ENCODE measurements around the gene OTOP1. TPM values are rescaled to one million over a fixed set of nuclear protein-coding genes. Genes with fewer than 3 reads are reported as not detected.
"Not testable (repeated sequence)": the region's sequence is repeated elsewhere in the genome, so short reads cannot be mapped to it uniquely, and the experiment has no call there.

The OTOP1 gene
- total and polyA plus RNA-seq, 4 experiments from 2014 or later, result not detected

GRCh38 chr4:4200624-4201023 lies 26.1 kb downstream of the OTOP1 start:
- no peak overlapping the region for H3K4me3 Mint-ChIP-seq
- Histone ChIP-seq H3K36me3 (ENCODE audit: insufficient read depth, low read length) (no peaks in the 10 kb centered on the region), H3K27ac (ENCODE audit: low read depth, low read length) (no peak overlapping the region), H3K4me1 (ENCODE audit: insufficient read depth, low read length) (no peaks in the 10 kb centered on the region), H3K4me3 (ENCODE audit: low read length in 2 of 2) (no peak overlapping the region), H3K27me3 (ENCODE audit: insufficient read depth, low read length) (no peaks in the 10 kb centered on the region), H3K9me3 (ENCODE audit: control insufficient read depth in 1 of 2, low read length in 2 of 2) (no peaks in the 10 kb centered on the region)
- H3K27ac Mint-ChIP-seq, result no peak overlapping the region
- DNase-seq, result no peak
- no peaks in the 10 kb centered on the region for H3K4me1 Mint-ChIP-seq
- H3K36me3 Mint-ChIP-seq, result no peaks in the 10 kb centered on the region
- ChIA-PET POLR2A (ENCODE audit: partially characterized antibody) (no interaction called here), CTCF (ENCODE audit: partially characterized antibody) (no interaction called here)
- intact Hi-C loops (cut with micrococcal nuclease), result no loop called here
- H3K27me3 Mint-ChIP-seq, result peaks cover 9 to 31% of the 10 kb centered on the region in 2 donors
- H3K9me3 Mint-ChIP-seq, result peaks cover 0 to 6% (median 2%) of the 10 kb centered on the region in 8 donors

- Mint-ChIP-seq H3K36me3 (no peaks in the 10 kb centered on the region), H3K27ac (peak overlapping the region in 1 of 7 donors; percentile 55), H3K4me3 (no peak overlapping the region), H3K27me3 (peaks cover 16 to 22% of the 10 kb centered on the region in 2 donors), H3K9me3 (peaks cover 0 to 8% (median 1%) of the 10 kb centered on the region in 8 donors), H3K4me1 (peaks cover 0 to 4% (median 0%) of the 10 kb centered on the region in 4 donors)
- H3K9me3 ChIP-seq (ENCODE audit: control insufficient read depth in 1 of 2, low read length in 2 of 2), result no peaks in the 10 kb centered on the region
- H3K36me3 ChIP-seq (ENCODE audit: insufficient read depth, low read length), result no peaks in the 10 kb centered on the region
- ChIA-PET POLR2A (ENCODE audit: partially characterized antibody) (no interaction called here), CTCF (ENCODE audit: partially characterized antibody) (no interaction called here)
- H3K27me3 ChIP-seq (ENCODE audit: insufficient read depth, low read length), result no peaks in the 10 kb centered on the region
- intact Hi-C loops (cut with micrococcal nuclease), result no loop called here
- H3K27ac ChIP-seq (ENCODE audit: low read depth, low read length), result no peak overlapping the region
- no peak for DNase-seq
- no peaks in the 10 kb centered on the region for H3K4me1 ChIP-seq (ENCODE audit: insufficient read depth, low read length)
- H3K4me3 ChIP-seq (ENCODE audit: low read length in 2 of 2), result no peak overlapping the region
These were observed 31.4 kb downstream of the OTOP1 start for GRCh38 chr4:4195354-4195753.

- H3K27me3 ChIP-seq (ENCODE audit: insufficient read depth, low read length); CTCF ChIA-PET (ENCODE audit: partially characterized antibody); POLR2A ChIA-PET (ENCODE audit: partially characterized antibody); H3K36me3 Mint-ChIP-seq; H3K9me3 ChIP-seq (ENCODE audit: control insufficient read depth in 1 of 2, low read length in 2 of 2); H3K4me3 ChIP-seq (ENCODE audit: low read length in 2 of 2); intact Hi-C loops (cut with micrococcal nuclease); DNase-seq; H3K4me1 ChIP-seq (ENCODE audit: insufficient read depth, low read length); H3K27ac Mint-ChIP-seq; H3K4me1 Mint-ChIP-seq; H3K27ac ChIP-seq (ENCODE audit: low read depth, low read length); H3K4me3 Mint-ChIP-seq; H3K36me3 ChIP-seq (ENCODE audit: insufficient read depth, low read length); H3K9me3 Mint-ChIP-seq: not testable (repeated sequence)
- H3K27me3 Mint-ChIP-seq, result peaks cover 22 to 25% of the 10 kb centered on the region in 2 donors
These were observed 38.2 kb downstream of the OTOP1 start for GRCh38 chr4:4188557-4188956.

- Mint-ChIP-seq H3K27me3 (peaks cover 20 to 30% of the 10 kb centered on the region in 2 donors), H3K27ac (no peak overlapping the region), H3K9me3 (no peaks in the 10 kb centered on the region), H3K4me1 (peaks cover 0 to 3% (median 0%) of the 10 kb centered on the region in 4 donors), H3K36me3 (no peaks in the 10 kb centered on the region), H3K4me3 (no peak overlapping the region)
- Histone ChIP-seq H3K9me3 (ENCODE audit: control insufficient read depth in 1 of 2, low read length in 2 of 2) (no peaks in the 10 kb centered on the region), H3K4me3 (ENCODE audit: low read length in 2 of 2) (no peak overlapping the region), H3K4me1 (ENCODE audit: insufficient read depth, low read length) (no peaks in the 10 kb centered on the region), H3K27me3 (ENCODE audit: insufficient read depth, low read length) (no peaks in the 10 kb centered on the region), H3K27ac (ENCODE audit: low read depth, low read length) (no peak overlapping the region), H3K36me3 (ENCODE audit: insufficient read depth, low read length) (no peaks in the 10 kb centered on the region)
- no peak for DNase-seq
- CTCF ChIA-PET (ENCODE audit: partially characterized antibody), result no interaction called here
- POLR2A ChIA-PET (ENCODE audit: partially characterized antibody), result no interaction called here
- intact Hi-C loops (cut with micrococcal nuclease), result no loop called here
These were observed 41.2 kb downstream of the OTOP1 start for GRCh38 chr4:4185528-4185927.

- DNase-seq, result peak in 1 of 5 donors; percentile 2
- POLR2A ChIA-PET (ENCODE audit: partially characterized antibody), result no interaction called here
- no peaks in the 10 kb centered on the region for H3K27me3 ChIP-seq (ENCODE audit: insufficient read depth, low read length)
- no peaks in the 10 kb centered on the region for H3K36me3 Mint-ChIP-seq
- peaks cover 0 to 3% (median 0%) of the 10 kb centered on the region in 4 donors for H3K4me1 Mint-ChIP-seq
- H3K27me3 Mint-ChIP-seq, result peaks cover 25 to 27% of the 10 kb centered on the region in 2 donors
- H3K27ac ChIP-seq (ENCODE audit: low read depth, low read length), result no peak overlapping the region
- no peak overlapping the region for H3K4me3 ChIP-seq (ENCODE audit: low read length in 2 of 2)
- CTCF ChIA-PET (ENCODE audit: partially characterized antibody), result interaction anchor here (1.1 kb wide), 1 partner anchor 19 kb away, joined by 3 read pairs; no protein-coding TSS in a partner anchor
- H3K27ac Mint-ChIP-seq, result no peak overlapping the region
- no peaks in the 10 kb centered on the region for H3K9me3 Mint-ChIP-seq
- no peaks in the 10 kb centered on the region for H3K9me3 ChIP-seq (ENCODE audit: control insufficient read depth in 1 of 2, low read length in 2 of 2)
- no peak overlapping the region for H3K4me3 Mint-ChIP-seq
- H3K4me1 ChIP-seq (ENCODE audit: insufficient read depth, low read length), result no peaks in the 10 kb centered on the region
- no peaks in the 10 kb centered on the region for H3K36me3 ChIP-seq (ENCODE audit: insufficient read depth, low read length)
- intact Hi-C loops (cut with micrococcal nuclease), result no loop called here
These were observed 43.7 kb downstream of the OTOP1 start for GRCh38 chr4:4182835-4183568.

- no peaks in the 10 kb centered on the region for H3K27me3 ChIP-seq (ENCODE audit: insufficient read depth, low read length)
- H3K27ac ChIP-seq (ENCODE audit: low read depth, low read length), result no peak overlapping the region
- ChIA-PET POLR2A (ENCODE audit: partially characterized antibody) (no interaction called here), CTCF (ENCODE audit: partially characterized antibody) (no interaction called here)
- Mint-ChIP-seq H3K27me3 (peaks cover 9 to 19% of the 10 kb centered on the region in 2 donors), H3K9me3 (peaks cover 0 to 3% (median 0%) of the 10 kb centered on the region in 8 donors), H3K36me3 (no peaks in the 10 kb centered on the region), H3K4me3 (no peak overlapping the region), H3K4me1 (no peaks in the 10 kb centered on the region), H3K27ac (no peak overlapping the region)
- no peaks in the 10 kb centered on the region for H3K9me3 ChIP-seq (ENCODE audit: control insufficient read depth in 1 of 2, low read length in 2 of 2)
- intact Hi-C loops (cut with micrococcal nuclease), result no loop called here
- no peaks in the 10 kb centered on the region for H3K4me1 ChIP-seq (ENCODE audit: insufficient read depth, low read length)
- no peak for DNase-seq
- H3K4me3 ChIP-seq (ENCODE audit: low read length in 2 of 2), result no peak overlapping the region
- no peaks in the 10 kb centered on the region for H3K36me3 ChIP-seq (ENCODE audit: insufficient read depth, low read length)
These were observed 56.1 kb downstream of the OTOP1 start for GRCh38 chr4:4170596-4171150.

- H3K4me1 Mint-ChIP-seq; intact Hi-C loops (cut with micrococcal nuclease); H3K4me3 Mint-ChIP-seq; H3K9me3 ChIP-seq (ENCODE audit: control insufficient read depth in 1 of 2, low read length in 2 of 2); H3K4me3 ChIP-seq (ENCODE audit: low read length in 2 of 2); POLR2A ChIA-PET (ENCODE audit: partially characterized antibody); H3K27me3 ChIP-seq (ENCODE audit: insufficient read depth, low read length); H3K9me3 Mint-ChIP-seq; H3K27ac ChIP-seq (ENCODE audit: low read depth, low read length); H3K4me1 ChIP-seq (ENCODE audit: insufficient read depth, low read length); CTCF ChIA-PET (ENCODE audit: partially characterized antibody); H3K36me3 ChIP-seq (ENCODE audit: insufficient read depth, low read length); DNase-seq; H3K27ac Mint-ChIP-seq; H3K36me3 Mint-ChIP-seq: not testable (repeated sequence)
- H3K27me3 Mint-ChIP-seq, result peaks cover 6 to 15% of the 10 kb centered on the region in 2 donors
These were observed 58.5 kb downstream of the OTOP1 start for GRCh38 chr4:4167981-4168780.
